HK-2 (cell line): ENCODE data around the gene ARHGEF16.

Experiments
- DNase-seq: peaks from one replicate; pipeline ENCODE4 v3.0.0-alpha.2; 2018; ENCODE audit not compliant: unreplicated experiment

Gene ARHGEF16

GRCh38 chr1:3456964-3457909 is 2.8 kb downstream of the ARHGEF16 start:
- no peak for DNase-seq

- no peak for DNase-seq
Observed at GRCh38 chr1:3457910-3458883, 3.7 kb downstream of the ARHGEF16 start.

GRCh38 chr1:3459051-3459908 is 4.8 kb downstream of the ARHGEF16 start:
- DNase-seq = peak; percentile 69

GRCh38 chr1:3459940-3460671 is 5.6 kb downstream of the ARHGEF16 start:
- no peak for DNase-seq

- peak; percentile 67 for DNase-seq
Observed at GRCh38 chr1:3460672-3461131, 6.2 kb downstream of the ARHGEF16 start.

GRCh38 chr1:3461238-3461933 is 6.9 kb downstream of the ARHGEF16 start:
- DNase-seq = no peak

GRCh38 chr1:3461934-3462275 is 7.4 kb downstream of the ARHGEF16 start:
- DNase-seq = no peak

- no peak for DNase-seq
Observed at GRCh38 chr1:3462356-3463012, 8.0 kb downstream of the ARHGEF16 start.

GRCh38 chr1:3463013-3463385 is 8.5 kb downstream of the ARHGEF16 start:
- no peak for DNase-seq

GRCh38 chr1:3463408-3463863 is 9.0 kb downstream of the ARHGEF16 start:
- DNase-seq = no peak

GRCh38 chr1:3463891-3464648 is 9.6 kb downstream of the ARHGEF16 start:
- no peak for DNase-seq

GRCh38 chr1:3464649-3465025 is 10.2 kb downstream of the ARHGEF16 start:
- DNase-seq = no peak

GRCh38 chr1:3465091-3465934 is 10.8 kb downstream of the ARHGEF16 start:
- DNase-seq = no peak

GRCh38 chr1:3465935-3466321 is 11.5 kb downstream of the ARHGEF16 start:
- DNase-seq = no peak

- DNase-seq = no peak
Observed at GRCh38 chr1:3466366-3467075, 12.1 kb downstream of the ARHGEF16 start.

- peak; percentile 0 for DNase-seq
Observed at GRCh38 chr1:3467096-3468036, 12.9 kb downstream of the ARHGEF16 start.
